A172 (cell line): Measurements from ENCODE around the gene ASB8. TPM values are rescaled to one million over a fixed set of nuclear protein-coding genes. Genes with fewer than 3 reads are reported as not detected.
A peak's percentile ranks its signal among the peaks of the same experiment; 100 is the strongest.

Experiments
- DNase-seq: peaks from one replicate; pipeline ENCODE4 v3.0.0-alpha.2; 2015; ENCODE audit warnings: low spot score
- total RNA-seq: library from RNA; depleted of rRNA; stranded (reverse); fragments of >200 nt; shearing (Covaris generic); gene quantifications from 2 replicates; pipeline ENCODE4 v1.2.3, GENCODE V29; 2014; rRNA removed

The ASB8 gene
- total RNA-seq, 1 experiment from 2014 or later, result 15.4 TPM

GRCh38 chr12:48105867-48106680, 51.2 kb downstream of the ASB8 start, which contains the start of gene SENP1:
Gene SENP1 (minus strand): TSS chr12:48106079. CDS start chr12:48101472, 4,607 bp downstream.
- peak; percentile 73 for DNase-seq

DNA sequence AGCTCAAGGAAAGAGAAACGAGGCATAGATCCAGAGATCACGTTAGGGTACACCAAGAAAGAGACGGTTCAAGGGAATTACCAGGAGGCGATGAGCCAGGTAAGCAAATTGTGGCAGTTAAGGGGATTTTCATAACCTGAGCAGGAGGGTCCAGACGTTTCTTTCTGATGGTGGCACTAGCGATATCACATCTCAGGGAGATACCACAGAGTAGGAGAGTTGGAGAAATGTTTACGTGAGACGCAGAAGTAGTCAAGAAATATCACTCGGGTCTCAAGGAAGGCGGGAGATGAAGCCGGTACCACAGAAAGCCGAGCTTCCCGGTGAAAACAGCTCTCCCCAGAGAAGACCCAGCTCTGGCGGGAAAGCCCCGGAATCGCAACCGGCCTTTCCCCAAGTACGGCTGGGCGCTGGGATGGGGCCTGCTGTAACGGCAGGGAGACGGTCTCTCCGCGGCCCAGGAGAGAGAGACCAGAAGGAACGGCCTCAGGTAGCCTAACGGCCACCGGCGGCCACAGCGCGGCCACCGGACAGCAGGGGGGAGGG, 51.9 kb downstream of the ASB8 start:
- DNase-seq, result peak; percentile 3

DNA sequence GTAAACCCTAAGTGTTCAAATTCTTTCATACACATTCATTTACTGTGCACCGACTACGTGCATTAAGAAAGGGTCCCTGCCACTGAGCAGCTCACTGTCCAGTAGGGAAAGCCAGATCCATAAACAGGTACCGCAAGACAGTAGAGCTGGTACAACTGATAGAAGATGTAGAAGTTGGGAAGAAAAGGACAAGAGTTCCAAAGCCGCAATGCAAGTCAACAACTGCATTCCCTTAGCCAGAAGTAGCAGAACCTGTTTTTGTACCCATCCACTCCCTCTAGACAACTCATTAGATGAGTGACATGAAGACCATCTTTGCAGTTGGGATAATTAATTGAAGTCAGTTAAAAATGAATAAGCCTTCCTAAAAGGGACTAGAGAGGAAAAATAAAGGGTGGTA, 52.8 kb downstream of the ASB8 start:
- DNase-seq, result no peak

Other genes with a start within 250 kb of the ASB8 start
- gene TMEM106C, start 193.9 kb downstream of the ASB8 start, total RNA-seq, result 211 and 295 TPM in 2 replicates
- not detected in 2 replicates for gene COL2A1, start 153.0 kb downstream of the ASB8 start, total RNA-seq
- gene SENP1, start 51.4 kb downstream of the ASB8 start, total RNA-seq, result 27.3 and 32.7 TPM in 2 replicates
- gene PFKM, start 38.2 kb downstream of the ASB8 start, total RNA-seq, result 71.9 and 73.6 TPM in 2 replicates
- gene CCDC184, start 26.1 kb upstream of the ASB8 start, total RNA-seq, result 0.29 TPM in 1 of 2 replicates, not detected in the other
- gene OR10AD1, start 45.8 kb upstream of the ASB8 start, total RNA-seq, result not detected in 2 replicates
- gene ZNF641, start 193.4 kb upstream of the ASB8 start, total RNA-seq, result 8.4 and 15.1 TPM in 2 replicates